Right atrium auricular region (tissue), 2 donors: Measurements from ENCODE around the gene PHACTR1. TPM values are rescaled to one million over a fixed set of nuclear protein-coding genes. Genes with fewer than 3 reads are reported as not detected.

Experiments used
- DNase-seq: peaks from one replicate; pipeline ENCODE4 v3.0.0-alpha.2; 2019; ENCODE audit warnings: low spot score
- H3K27ac ChIP-seq, 2 donors: fragments of 200-600 bp; sonication (generic); 1 replicate in 1 of 2; 2 replicates in 1 of 2; pipeline ENCODE4 v1.5.1; 2016 to 2019
- H3K27me3 ChIP-seq, 2 donors: fragments of 200-600 bp; sonication (generic); one replicate each; pipeline versions ENCODE4 v1.5.1 to v1.6.0; 2017 to 2019
- H3K36me3 ChIP-seq: fragments of 200-600 bp; sonication (generic); one replicate; pipeline ENCODE4 v1.5.1; 2016
- H3K4me1 ChIP-seq, 2 donors: fragments of 200-600 bp; sonication (generic); one replicate each; pipeline versions ENCODE4 v1.5.1 to v1.6.0; 2017 to 2019
- H3K4me3 ChIP-seq, 2 donors: fragments of 200-600 bp; sonication (generic); 1 replicate in 1 of 2; 2 replicates in 1 of 2; pipeline ENCODE4 v1.5.1; 2017 to 2019; ENCODE audit warnings: mild to moderate bottlenecking in 1 of 2, moderate library complexity in 1 of 2
- H3K9me3 ChIP-seq, 2 donors: fragments of 200-600 bp; sonication (generic); one replicate each; pipeline ENCODE4 v1.5.1; 2019
- CTCF ChIP-seq, 2 donors: fragments of 200-600 bp; sonication (generic); IDR thresholded peaks; one replicate each; pipeline ENCODE4 v1.5.1; 2019; ENCODE audit warnings: antibody characterized with exemption in 2 of 2
- total RNA-seq, 2 donors: library from RNA; depleted of rRNA; stranded (reverse); fragments of >200 nt; gene quantifications; one replicate each; pipeline ENCODE4 v1.1.0, GENCODE V29; 2016

PHACTR1 gene
- total RNA-seq, 2 donors from 2014 or later = 19.1 to 46.0 TPM

- DNase-seq = no peak
- Histone ChIP-seq H3K27ac (no peak overlapping the region), H3K36me3 (no peaks in the 10 kb centered on the region), H3K4me1 (no peaks in the 10 kb centered on the region), H3K4me3 (no peak overlapping the region), H3K27me3 (no peaks in the 10 kb centered on the region), H3K9me3 (no peaks in the 10 kb centered on the region)
- TF ChIP-seq CTCF (IDR thresholded peaks at IDR 0.05) = no peak
These were observed 88.5 kb downstream of the PHACTR1 start for GRCh38 chr6:12804952-12805645.

DNA sequence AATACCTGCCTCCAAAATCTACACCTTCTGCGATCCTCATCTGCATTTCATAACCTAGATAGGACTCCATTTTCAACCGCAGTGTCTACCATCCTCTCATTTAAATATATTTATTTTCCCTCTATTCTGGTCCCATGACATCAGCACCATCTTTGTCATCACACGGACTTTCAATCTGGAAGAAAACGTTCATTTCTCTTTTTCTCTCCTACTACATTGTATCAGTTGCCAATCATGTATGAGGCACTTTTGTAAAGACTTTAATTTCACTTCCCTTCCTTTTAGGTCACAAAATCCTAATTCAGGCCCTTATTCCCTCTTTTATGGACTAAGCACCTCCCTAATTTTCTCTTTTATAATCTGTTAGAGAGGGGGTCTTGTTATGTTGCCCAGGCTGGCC is 89.6 kb downstream of the PHACTR1 start:
- TF ChIP-seq CTCF (IDR thresholded peaks at IDR 0.05) = no peak
- no peak for DNase-seq
- Histone ChIP-seq H3K27ac (no peak overlapping the region), H3K36me3 (no peaks in the 10 kb centered on the region), H3K9me3 (no peaks in the 10 kb centered on the region), H3K4me3 (no peak overlapping the region), H3K27me3 (no peaks in the 10 kb centered on the region), H3K4me1 (no peaks in the 10 kb centered on the region)

GRCh38 chr6:12806796-12807195 is 90.2 kb downstream of the PHACTR1 start:
- no peak for TF ChIP-seq CTCF (IDR thresholded peaks at IDR 0.05)
- no peak overlapping the region for H3K27ac ChIP-seq
- no peaks in the 10 kb centered on the region for H3K4me1 ChIP-seq
- H3K36me3 ChIP-seq = no peaks in the 10 kb centered on the region
- DNase-seq = no peak
- no peak overlapping the region for H3K4me3 ChIP-seq
- no peaks in the 10 kb centered on the region for H3K9me3 ChIP-seq
- H3K27me3 ChIP-seq = no peaks in the 10 kb centered on the region

- no peak for TF ChIP-seq CTCF (IDR thresholded peaks at IDR 0.05)
- DNase-seq = no peak
- Histone ChIP-seq H3K27ac (no peak overlapping the region), H3K27me3 (no peaks in the 10 kb centered on the region), H3K4me1 (no peaks in the 10 kb centered on the region), H3K4me3 (no peak overlapping the region), H3K9me3 (no peaks in the 10 kb centered on the region), H3K36me3 (no peaks in the 10 kb centered on the region)
These were observed 95.0 kb downstream of the PHACTR1 start for GRCh38 chr6:12811519-12811918.

DNA sequence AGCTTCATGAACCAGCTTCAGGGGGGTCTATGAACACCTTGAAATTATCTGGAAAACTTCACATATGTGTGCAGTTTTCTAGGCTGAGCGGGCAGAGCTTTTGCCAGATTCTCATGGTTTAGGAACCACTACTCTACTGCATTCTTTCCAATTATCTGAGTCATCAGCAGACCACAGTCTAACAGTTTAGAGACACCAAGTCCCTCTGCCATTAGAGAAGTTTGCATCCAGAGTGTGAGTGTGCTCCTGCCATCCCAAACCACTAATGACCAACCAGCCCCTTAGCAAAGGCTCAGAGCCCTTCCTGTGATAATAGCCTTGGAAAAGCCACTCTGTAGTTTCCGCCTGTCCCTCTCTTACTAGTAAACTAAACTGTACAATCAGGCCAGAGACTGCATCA is 96.8 kb downstream of the PHACTR1 start:
- H3K36me3 ChIP-seq = no peaks in the 10 kb centered on the region
- no peak for DNase-seq
- H3K4me3 ChIP-seq = no peak overlapping the region
- H3K9me3 ChIP-seq = no peaks in the 10 kb centered on the region
- no peaks in the 10 kb centered on the region for H3K4me1 ChIP-seq
- H3K27me3 ChIP-seq = no peaks in the 10 kb centered on the region
- no peak overlapping the region for H3K27ac ChIP-seq
- TF ChIP-seq CTCF (IDR thresholded peaks at IDR 0.05) = no peak

- no peaks in the 10 kb centered on the region for H3K27me3 ChIP-seq
- H3K27ac ChIP-seq = no peak overlapping the region
- TF ChIP-seq CTCF (IDR thresholded peaks at IDR 0.05) = no peak
- no peak for DNase-seq
- H3K9me3 ChIP-seq = no peaks in the 10 kb centered on the region
- H3K4me1 ChIP-seq = no peaks in the 10 kb centered on the region
- no peak overlapping the region for H3K4me3 ChIP-seq
- no peaks in the 10 kb centered on the region for H3K36me3 ChIP-seq
These were observed 97.4 kb downstream of the PHACTR1 start for GRCh38 chr6:12814015-12814414.
